GM21515 (cell line): ENCODE results near the gene AK3.
"Not testable (repeated sequence)": the region's sequence is repeated elsewhere in the genome, so short reads cannot be mapped to it uniquely, and the experiment has no call there.

Experiments
- ATAC-seq: cut with Tn5 transposase; IDR thresholded peaks from one replicate; pipeline ENCODE4 v1.9.1; 2021; ENCODE audit not compliant: unreplicated experiment

The AK3 gene

DNA sequence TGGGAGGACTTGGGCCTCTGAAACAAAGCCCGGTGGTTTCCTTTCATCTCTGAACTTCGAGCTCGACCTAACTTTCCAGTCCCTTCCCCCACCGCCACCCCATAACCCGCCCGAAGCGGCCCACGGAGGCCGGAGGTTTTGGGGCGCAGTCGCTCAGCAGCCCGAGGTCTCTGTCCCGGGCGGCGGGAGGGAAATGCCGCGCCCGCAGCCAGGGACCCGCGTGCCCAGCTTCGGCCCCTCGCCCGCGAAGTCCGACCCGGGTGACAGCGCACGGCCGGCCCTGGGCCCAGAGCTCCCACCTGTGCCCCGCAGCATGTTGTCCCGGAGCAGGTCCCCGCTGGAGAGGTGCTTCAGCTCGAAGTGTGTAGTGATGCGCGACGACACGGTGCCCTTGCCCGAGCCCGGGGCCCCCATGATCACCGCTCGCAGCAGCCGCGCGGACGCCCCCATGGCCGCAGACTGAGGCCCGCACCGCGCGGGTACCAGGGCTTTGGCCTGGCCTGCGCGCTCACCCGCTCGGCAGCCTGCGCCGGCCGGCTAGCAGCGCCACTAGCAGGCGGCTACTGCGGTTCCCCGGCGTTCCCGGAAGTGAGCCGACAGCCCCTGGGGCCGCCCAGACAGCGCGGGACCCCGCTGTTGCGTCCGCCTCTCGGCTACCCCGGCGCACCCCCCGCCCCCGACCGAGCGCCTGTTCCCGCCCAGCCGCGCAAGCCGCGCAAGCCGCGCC lies at the start of gene AK3:
TSS of gene AK3 (minus strand) at position 565 of the 727 bp plus-strand sequence. CDS start at position 450, 115 bp downstream.
- peak; percentile 92 for ATAC-seq

DNA sequence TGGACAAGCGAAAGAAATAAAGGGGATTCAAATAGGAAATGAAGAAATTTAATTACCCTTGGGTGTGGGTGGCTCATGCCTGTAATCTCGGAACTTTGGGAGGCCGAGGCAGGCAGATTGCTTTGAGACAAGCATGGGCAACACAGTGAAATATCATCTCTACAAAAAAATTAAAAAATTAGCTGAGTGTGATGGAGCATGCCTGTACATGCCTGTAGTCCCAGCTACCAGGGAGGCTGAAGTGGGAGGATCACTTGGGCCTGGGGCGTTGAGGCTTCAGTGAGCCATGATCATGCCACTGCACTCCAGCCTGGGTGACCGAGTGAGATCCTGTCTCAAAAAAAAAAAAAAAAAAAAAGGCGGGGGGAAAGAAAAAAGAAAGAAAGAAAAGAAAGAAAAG lies 47.7 kb upstream of the AK3 start:
- no peak for ATAC-seq

DNA sequence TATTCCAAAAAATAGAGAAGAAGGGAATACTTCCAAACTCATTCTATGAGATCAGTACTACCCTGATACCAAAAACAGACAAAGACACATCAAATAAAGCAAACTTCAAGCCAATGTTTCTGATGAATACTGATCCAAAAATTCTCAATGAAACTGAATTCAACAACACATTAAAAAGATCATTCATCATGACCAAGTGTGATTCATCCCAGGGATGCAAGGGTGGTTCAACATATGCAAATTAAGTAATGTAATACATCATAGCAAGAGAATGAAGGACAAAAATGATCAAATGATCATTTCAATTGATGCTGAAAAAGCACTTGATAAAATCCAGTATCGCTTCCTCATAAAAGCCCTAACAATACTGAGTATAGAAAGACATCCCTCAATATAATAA lies 46.9 kb upstream of the AK3 start:
- ATAC-seq, result no peak

DNA sequence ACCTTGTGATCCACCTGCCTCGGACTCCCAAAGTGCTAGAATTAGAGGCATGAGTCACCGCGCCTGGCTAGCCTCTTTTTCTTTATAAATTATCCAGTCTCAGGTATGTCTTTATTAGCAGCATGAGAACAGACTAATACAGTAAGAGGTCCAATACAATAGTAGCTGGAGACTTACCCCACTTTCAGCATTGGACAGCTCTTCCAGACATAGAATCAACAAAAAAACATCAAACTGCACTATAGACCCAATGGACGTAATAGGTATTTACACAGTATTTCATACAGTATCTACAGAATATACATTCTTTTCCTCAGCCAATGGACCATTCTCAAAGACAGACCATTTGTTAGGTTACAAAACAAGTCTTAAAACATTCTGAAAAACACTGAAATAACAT lies 45.6 kb upstream of the AK3 start:
- ATAC-seq, result no peak

DNA sequence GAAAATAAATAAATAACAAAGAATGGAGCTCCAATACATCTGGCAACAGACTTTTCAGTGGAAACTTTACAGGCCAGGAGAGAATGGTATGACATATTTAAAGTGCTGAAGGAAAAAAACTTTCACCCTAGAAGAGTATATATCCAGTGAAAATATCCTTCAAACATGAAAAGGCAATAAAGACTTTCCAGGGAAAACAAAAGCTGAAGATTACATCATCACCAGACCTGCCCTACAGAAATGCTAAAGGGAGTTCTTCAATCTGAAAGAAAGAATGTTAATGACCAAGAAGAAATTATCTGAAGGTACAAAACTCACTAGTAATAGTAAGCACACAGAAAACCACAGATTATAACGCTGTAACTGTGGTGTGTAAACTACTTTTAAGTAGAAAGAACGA lies 43.4 kb upstream of the AK3 start:
- ATAC-seq, result no peak

DNA sequence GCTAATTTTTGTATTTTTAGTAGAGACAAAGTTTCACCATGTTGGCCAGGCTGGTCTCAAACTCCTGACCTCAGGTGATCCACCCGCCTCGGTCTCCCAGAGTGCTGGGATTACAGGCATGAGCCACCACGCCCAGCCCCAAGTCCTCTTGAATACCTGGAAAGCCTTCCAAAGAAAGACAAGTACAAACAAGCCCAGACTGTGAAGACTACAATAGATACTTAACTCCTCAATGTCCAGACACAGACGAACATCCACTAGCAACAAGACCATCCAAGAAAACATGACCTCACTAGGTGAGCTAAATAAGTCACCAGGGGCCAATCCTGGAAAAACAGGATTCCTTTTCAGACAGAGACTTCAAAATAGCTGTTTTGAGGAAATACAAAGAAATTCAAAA lies 42.2 kb upstream of the AK3 start:
- not testable (repeated sequence) for ATAC-seq

DNA sequence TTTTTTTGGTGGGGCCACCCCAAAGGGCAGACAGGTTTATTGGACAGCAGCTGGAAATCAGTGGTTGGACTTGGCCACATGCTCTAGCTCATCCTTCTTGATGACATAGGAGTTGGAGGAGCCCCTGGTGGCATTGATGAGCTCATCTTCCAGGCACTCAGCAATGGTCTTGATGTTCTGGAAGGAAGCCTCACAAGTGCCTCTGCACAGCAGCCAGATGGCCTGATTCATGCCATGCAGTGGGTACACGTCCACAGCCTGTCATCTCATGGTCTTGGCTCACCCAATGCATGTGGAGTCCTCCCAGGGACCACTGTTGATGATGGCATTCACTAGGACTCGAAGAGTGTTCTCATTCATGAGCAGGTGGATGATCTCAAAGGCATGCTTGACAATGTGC lies 40.4 kb upstream of the AK3 start:
- no peak for ATAC-seq

DNA sequence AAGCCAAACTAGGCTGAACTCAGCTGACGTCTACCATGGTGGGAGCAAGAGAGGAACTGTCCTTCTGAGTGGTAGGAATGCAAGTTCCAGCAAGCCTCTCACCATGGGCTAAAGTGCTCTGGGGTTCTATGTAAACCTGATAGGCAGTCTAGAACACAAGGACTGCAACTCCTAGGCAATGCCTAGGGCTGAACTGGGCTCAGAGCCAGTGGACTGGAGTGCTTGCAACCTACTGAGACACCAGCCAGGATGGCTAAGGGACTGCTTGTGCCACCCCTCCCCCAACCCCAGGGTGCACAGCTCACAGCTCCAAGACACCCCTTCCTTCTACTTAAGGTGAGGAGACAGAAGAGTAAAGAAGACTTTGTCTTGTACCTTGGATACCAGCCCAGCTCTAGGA lies 39.6 kb upstream of the AK3 start:
- no peak for ATAC-seq

DNA sequence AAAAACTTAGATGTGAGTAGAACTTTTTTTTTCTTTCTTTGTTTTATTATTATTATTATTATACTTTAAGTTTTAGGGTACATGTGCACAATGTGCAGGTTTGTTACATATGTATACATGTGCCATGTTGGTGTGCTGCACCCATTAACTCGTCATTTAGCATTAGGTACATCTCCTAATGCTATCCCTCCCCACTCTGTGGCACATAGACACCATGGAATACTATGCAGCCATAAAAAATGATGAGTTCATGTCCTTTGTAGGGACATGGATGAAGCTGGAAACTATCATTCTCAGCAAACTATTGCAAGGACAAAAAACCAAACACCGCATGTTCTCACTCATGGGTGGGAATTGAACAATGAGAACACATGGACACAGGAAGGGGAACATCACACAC lies 34.0 kb upstream of the AK3 start:
- not testable (repeated sequence) for ATAC-seq

DNA sequence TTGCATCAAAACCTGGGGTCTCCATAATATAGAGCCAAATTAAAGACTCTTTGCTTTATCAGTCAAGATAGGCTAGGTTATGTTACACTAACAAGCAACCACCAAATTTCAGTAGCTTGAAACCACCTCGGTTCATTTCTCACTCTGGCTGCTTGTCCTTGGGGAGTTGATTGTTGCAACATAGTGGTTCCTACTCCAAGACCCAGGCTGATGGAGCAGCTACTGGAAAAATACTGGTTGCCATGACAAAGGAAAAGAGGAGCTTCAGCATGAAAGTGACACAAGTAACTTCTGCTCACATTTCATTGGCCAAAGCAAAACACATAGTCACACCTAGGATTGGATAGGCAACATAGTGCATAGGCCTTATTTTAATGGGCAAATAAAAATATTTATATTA lies 33.2 kb upstream of the AK3 start:
- ATAC-seq, result no peak

DNA sequence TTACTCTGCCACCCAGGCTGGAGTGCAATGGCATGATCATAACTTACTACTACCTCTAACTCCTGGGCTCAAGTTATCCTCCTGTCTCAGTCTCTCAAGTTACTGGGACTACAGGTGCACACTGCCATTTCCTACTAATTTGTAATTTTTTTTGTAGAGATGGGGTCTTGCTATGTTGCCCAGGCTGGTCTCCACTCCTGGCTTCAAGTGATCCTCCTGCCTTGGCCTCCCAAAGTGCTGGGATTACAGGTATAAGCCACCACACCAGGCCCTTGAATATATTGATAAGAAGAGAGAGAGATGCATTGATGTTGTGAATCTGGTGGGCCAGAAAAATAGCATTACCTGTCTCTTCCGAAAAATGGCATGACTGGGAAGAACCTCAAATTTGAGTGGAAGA lies 30.8 kb upstream of the AK3 start:
- no peak for ATAC-seq

DNA sequence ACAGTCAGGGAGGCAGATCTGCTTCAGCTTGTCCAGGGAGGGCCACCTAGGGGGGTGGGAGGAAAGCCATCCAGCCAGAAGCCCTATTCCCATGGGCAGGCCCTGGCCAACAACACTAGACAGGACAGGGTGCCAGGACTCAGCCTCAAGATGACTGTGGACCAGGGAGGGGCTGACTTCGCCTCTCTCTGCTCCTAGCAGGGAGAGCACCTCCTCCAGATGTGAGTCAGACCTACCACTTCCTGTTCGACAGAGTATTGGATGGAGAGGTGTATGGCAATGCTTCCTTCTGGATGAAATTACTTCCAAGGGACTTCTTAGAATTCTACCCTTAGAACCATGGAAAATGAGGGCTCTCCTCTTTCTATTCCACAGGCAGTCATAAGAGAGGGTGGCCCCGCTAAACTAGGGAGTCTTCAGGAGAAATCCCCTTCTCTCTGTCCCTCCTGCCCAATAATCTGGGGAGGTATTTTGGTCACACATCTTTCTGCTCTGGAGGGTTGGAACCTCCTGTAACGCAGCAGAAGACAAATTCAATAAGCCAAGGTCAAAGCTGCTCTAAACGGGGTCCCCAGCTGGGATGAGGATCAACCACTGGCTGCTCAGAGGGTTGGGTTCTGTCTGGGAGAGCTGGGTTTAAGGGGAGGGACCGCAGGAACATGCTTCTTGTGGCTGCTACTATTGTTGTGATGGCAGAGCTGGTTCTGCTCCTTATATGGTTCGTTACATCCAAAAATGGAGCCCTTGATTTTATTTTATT lies 28.5 kb upstream of the AK3 start:
- no peak for ATAC-seq

DNA sequence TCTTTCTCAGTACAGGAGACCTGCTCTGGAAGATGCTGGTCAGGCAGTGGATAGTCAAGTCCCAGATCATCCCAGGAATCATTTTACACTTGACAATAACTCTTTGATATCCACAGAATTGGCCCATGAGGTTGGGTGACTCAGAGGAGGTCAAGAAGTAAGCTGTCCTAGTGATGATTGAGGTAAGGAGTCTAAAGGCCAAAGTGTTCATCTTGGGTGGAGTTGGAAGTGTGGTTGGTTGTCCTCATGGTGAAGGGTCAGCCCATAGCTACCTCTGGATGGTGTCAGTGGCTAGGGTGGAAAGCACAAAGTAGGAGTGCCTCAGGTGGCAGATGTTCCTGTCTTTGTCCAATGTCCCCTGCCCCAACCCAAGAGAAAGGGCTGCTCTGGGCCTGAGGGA lies 27.7 kb upstream of the AK3 start:
- ATAC-seq, result no peak

DNA sequence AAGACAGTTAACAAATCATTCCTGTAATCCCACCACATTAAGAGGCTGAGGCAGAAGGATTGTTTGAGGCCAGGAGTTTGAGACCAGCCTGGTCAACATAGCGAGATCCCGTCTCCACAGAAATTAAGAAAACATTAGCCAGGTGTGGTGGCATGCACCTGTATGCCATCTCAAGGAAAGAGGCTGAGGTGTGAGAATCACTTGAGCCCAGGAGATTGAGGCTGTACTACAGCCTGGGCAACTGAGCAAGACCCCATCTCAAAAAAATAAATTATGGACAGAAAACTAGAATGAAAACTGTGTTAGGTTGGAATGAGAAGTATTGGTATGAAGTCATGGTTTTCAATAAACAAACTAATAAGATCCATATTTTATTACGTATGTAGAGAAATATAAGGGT lies 23.0 kb upstream of the AK3 start:
- no peak for ATAC-seq

DNA sequence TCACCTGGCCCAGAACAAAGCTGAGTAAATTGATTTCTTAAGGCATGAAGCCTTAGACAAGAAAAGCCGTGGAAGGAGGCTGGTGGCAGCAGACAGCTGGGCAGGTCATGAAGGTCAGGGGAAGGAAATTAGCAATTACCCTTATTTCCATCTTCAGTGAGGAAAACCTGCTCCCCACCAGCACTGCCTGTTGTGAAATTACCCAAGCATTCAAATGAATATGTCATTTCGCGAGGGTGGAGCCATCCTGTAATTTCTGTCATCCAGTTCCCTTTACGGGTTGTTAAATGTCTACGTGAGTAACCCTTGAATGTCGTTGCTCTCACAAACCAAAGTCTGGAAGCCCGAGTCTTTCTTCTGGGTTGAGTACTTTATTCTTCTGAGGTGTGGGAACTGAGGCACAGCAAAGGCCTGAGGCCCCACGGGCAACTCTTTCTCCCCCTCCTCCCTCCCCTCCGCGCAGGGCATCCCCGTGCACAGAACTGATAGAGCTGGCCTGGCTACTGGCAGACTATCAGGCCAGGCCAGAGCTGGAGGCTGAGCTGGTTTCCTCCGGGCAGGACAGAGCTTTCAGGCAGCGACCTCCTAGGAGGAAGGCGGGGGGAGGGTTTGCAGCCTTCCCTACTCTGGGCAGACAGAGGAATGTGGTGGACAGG lies 22.0 kb upstream of the AK3 start:
- ATAC-seq, result peak; percentile 9

DNA sequence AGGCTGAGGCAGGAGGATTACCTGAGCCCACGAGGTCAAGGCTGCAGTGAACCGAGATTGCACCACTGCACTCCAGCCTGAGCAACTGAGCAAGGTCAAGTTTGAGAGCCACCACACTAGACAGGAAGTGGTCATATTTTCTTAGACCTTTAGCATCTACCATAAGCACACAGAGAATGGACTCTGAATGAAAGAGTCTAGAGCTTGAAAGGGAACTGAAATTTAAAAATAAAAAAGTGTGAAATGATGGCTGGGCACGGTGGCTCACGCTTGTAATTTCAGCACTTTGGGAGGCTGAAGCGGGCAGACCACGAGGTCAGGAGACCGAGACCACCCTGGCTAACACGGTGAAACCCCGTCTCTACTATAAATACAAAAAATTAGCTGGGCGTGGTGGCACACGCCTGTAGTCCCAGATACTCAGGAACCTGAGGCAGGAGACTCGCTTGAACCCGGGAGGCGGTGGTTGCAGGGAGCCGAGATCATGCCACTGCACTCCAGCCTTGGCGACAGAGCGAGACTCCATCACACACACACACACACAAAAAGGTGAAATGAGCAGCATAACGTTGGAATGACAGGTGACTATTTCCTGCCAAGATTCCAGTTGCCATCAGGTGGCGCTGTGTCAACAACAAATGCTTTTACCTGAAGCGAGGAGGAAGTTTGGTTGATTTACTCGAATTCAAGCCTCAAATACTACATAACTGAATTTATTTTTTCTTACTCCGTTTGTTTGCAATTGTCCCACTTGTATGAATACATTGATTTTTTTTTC lies 21.3 kb upstream of the AK3 start:
- ATAC-seq, result peak; percentile 87

DNA sequence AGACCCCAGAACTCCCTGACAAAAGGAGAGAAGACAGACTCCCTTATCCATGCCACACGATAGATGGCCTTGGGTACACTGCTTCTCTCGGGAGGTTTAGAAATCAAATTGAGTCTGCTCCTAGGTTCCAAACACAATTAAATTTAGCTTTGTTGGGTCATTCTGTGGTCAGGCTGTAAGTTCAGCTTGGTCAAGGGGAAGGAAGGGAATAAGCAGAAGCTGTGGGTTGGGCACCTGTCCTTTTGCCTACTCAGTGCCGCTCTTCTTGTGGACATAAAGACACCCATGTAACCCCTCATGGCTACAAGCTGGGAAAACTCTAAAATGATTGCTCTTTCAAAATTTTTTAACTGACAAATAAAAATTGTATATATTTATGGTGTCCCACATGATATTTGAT lies 19.1 kb upstream of the AK3 start:
- ATAC-seq, result no peak

DNA sequence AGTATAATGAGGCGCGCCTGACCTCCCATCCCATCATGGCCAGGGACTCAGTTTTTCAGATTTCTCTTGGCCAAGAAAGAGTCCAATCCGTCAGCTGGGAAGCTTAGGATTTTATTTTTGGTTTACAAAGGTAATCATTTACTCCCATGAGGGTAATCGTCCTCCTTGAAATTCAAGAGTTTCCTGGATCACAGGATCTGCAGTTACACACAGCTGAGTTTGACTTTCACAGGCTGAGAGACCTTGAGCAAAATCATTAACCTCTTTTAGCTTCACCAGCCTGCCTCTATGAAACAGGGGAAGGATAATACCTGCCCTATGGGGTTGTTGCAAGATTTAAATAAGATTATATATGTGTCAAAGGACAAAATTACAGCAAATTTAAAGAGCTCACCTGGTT lies 15.4 kb upstream of the AK3 start:
- no peak for ATAC-seq

DNA sequence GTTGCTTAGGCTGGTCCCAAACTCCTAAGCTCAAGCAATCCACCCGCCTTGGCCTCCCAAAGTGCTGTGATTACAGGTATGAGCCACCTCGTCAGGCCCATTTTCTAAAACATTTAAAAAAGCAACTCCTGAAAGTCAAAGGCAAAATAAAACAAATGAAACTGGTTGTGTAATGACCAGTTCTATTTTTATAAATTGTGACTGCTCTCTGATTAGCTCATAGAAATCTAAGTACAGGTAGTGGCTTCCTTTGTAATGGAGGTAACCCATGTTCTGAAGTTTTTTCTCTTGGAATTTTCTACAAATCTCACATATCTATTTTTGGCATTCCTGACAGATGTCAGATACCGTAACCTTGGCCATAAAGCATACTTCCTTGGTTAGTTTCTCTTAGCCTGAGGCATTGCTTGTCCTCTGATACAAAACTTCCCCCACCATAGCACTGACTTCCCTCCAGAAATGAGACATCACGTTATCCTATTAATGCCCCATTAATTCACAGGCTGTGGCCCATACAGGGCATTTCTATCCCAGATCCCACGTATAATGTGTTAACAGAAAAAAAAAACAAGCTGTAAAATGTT lies 14.1 kb upstream of the AK3 start:
- no peak for ATAC-seq

DNA sequence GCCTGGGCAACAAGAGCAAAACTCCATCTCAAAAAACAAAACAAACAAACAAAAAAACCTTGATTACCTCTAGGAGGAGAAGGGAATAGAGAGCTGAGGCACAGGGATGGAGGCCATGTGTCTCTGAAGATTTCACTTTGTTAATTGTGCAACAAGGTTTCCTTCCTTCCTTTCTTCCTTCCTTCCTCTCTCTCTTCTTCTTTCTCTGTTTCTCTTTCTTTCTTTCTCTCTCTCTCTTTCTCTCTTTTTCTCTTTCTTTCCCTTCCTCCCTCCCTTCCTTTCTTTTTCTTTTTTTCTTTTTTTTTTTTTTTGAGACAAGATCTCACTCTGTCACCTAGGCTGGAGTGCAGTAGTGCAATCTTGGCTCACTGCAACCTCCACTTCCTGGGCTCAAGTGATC lies 13.5 kb upstream of the AK3 start:
- ATAC-seq, result not testable (repeated sequence)
